GM21717 (cell line): ENCODE data around the gene P3H4.

Source experiments
- ATAC-seq: cut with Tn5 transposase; IDR thresholded peaks from one replicate; pipeline ENCODE4 v1.9.1; 2021; ENCODE audit warnings: mild to moderate bottlenecking, moderate library complexity; ENCODE audit not compliant: unreplicated experiment

Gene P3H4

DNA sequence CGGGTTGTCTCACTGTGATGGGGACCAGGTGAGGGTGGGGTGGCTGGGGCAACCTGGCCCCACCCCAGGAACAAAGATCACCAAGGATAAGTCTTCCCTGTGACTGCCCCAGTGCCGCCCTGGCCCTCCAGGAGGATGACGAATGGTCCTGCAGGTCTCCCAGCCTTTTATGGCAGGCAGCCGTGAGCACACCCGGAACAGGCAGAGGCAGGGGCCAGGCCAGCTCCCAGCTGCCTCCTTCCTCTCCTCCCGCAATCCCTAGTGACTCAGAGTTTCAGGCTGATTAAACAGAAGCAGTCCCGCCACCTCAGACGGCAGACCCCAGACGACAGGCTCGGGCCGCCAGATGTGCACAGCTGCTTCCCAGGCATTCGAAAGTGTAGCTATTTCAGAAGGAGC lies 38.6 kb downstream of the P3H4 start:
- ATAC-seq = no peak

DNA sequence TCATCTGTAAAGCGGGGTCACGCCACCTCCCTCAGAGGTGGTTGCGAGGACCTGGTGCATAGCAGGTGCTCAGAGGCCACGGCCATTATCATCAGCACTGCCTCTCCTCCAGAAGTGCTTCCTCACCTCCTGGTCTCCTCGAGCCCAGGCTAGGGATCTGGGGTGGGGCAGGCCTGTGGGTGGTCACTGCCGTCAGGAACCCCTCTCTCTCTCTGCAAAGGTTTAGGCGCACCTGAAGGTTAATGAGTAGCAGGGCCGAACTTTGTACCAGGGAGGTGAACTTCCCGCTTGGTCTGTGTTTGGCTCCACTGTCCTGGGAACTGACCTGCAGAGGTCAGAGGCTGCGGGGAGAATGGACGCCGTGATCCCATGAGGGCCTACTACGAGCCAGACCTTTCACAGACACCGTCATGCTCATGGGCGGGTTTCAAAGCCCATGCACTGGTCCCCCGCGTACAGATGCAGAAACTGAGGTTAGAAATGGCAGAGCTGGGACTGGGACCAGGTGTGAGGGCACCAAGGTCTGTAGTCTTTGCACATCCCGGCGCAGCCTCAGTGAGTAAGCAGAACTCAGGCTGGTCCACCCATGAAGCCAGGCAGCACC lies 39.1 kb downstream of the P3H4 start:
- no peak for ATAC-seq

DNA sequence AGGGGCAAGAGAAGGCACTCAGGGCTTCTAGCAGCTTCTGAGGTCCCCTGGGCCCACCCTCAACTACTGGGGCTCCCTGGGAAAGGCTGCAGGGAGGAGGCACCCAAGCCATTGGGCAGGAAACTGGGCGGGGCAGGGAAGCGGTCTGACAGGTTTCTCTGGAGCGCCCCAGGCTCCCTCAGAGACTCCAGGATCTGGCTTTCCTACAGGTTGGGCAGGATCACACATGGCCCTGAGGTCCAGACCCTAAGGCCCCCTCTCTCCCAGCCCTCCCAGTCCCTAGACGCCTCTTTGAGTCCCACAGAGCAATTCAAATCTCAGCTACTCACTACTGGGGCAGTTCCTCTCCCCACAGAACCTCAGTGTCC lies 39.5 kb downstream of the P3H4 start:
- ATAC-seq = no peak

DNA sequence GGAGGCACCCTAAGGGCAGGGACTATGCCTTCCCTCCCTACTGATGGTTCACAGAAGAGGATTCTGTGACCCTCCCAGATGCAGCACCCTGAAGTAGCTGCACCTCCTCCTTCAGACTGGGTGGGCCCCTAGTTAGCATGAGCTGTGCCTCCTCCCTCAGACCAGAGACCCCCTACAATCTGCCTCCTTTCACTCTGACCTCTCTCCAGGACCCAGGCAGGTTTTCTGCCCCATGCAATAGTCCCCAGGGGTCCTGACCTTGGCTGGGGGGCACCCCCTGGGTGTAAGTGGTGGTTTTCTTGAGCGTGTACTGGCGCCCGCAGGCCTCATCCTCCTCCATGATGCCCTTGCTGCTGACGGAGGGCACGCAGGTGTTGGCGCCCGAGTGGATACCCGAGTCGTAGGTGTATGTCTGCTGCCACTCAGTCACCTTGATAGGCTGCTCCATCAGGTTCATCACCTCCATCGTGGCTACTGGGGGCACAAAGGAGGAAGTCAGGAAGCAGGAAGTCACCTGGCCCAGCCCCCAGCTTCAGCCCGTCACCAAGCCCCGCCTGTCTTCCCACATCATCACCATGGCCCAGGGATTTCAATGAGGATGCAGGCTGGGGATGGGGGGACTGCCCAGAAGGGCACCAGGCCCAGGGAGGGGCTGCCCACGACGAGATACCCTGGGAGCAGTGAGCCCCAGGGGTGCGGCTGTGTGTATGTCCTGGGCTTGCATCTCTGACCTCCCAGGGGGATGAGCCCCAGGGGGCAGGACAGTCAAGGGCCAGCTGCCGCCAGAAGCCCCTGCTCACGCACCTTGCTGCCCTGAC lies 40.2 kb downstream of the P3H4 start:
- no peak for ATAC-seq

DNA sequence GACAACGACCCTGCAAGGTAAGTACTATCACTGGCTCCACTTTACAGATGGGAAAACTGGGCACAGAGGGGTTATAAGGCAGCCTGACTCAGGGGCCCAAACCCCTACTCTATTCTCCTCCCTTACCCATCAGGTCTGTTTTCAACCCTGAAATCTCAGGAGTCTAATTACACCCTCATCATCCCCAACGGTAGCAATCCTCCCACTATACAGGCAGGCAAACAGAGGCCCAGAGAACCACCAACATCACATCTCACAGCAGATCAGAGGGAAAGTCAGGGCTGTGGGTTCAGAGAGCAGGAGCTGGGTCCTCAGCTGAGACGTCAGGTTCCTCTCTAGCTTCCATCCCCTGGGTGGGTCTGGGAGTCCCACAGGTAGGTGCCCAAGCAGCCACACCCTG lies 41.8 kb downstream of the P3H4 start:
- no peak for ATAC-seq

DNA sequence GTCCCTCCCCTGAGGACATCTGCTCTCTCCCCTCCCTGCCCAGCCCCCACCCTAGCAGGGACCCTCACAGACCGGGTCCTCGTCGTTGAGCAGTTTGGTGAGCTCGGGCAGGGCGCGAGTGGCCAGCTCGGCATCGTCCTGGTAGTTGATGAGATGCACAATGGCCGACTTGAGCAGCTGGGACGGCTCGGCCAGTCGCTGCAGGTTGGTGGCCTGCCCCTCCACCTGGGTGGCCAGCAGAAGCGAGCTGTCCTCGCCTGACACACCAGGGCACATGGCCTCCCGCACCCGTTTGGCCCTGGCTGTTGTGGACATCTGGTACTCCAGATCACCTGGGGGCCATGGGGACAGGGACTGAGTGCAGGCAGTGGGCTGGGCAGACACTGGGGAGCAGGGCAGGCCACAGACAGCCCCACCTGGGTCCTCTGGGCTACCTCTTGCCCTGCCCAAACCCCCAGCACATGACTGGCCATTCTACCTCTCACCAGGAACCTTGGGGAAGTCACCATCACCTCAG lies 42.3 kb downstream of the P3H4 start:
- ATAC-seq = no peak

DNA sequence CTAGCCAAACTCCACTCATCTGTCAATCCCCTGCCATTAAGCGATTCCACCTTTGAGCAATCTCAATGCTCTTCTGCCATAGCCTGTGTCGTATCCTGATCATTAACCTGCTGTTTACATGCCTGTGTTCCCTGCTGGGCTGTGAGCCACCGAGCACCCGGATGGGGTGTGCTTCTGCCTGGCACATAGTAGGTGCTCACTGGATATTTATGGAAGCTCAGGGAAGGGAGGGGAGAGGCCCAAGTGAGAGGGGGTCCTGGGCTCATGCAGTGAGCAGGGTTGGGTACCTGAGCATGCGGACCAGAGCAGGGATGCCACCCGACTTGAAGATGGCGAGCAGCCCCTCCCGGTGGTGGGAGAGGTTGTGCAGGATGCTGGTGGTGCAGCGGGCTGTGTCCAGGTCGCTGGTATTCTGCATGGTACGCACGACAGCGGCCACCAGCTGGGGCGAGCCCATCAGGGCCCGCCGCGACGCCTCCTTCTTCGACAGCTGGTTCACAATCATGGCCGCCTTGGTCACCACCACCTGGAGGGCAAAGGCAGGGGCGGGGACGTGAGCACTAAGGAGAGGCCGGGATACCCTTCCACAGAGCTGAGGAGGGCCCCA lies 43.0 kb downstream of the P3H4 start:
- ATAC-seq = no peak

DNA sequence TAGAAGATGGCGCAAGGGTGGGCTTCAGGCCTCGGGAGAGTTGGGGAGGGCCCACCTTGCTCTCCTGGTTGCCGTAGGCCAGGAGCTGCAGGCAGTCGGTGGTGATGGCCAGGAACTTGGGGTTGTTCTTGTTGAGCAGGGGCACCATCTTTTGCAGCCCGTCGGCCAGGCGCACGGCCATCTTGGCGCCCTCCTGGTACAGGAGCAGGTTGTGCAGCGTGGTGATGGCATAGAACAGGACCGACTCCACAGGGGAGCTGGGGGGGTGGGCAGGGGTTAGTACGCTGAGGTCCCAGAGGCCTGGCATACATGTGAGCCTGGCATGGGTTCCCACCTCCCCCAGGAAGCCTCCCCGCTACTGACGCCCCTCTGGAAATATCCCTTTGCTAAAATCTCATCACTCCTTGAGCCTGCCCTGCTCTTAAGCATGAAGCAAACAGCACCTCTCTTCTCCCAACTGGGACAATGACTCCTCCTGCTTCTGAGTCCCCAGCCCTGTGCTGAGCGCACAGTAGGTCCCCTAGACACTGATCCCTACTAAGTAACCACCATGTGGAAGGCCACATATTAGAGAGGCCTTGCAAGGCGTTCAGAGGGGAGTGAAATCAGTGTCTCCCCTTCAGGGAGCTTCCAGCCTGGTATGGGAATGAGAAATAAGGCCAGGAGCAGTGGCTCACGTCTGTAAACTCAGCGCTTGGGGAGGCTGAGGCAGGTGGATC lies 44.3 kb downstream of the P3H4 start:
- ATAC-seq = no peak

DNA sequence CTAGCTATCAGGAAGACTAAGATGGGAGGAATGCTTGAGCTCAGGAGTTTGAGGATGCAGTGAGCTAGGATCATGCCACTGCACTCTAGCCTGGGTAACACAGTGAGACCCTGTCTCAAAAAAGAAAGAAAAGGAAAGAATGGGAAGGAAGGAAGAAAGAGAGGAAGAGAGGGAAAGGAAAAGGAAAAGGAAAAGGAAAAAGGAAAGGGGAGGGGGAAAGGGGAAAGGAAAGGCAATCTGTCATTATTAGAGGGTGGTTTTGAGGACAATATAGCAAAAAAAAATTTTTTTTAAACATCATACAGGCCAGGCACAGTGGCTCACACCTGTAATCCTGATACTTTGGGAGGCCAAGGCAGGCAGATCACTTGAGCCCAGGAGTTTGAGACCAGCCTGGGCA lies 45.6 kb downstream of the P3H4 start:
- no peak for ATAC-seq

DNA sequence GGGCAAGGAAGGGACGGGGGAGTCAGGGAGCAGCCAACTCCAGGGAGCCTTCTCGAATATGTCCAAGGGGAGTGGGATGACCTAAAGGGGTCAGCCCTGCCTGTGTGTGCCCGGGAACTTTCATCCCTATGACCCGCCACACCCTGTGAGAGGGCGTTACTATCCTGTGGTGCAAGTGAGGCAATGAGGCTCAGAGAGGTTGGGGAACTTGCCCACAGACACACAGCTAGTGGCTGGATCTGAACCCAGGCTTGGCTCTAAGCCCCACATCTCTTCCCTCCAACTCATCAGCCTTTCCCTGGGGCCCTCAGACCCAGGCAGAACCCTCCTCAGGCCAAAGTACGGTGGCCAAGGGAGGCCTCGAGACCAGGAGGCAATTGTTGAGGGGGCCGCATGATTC lies 48.4 kb downstream of the P3H4 start:
- no peak for ATAC-seq

DNA sequence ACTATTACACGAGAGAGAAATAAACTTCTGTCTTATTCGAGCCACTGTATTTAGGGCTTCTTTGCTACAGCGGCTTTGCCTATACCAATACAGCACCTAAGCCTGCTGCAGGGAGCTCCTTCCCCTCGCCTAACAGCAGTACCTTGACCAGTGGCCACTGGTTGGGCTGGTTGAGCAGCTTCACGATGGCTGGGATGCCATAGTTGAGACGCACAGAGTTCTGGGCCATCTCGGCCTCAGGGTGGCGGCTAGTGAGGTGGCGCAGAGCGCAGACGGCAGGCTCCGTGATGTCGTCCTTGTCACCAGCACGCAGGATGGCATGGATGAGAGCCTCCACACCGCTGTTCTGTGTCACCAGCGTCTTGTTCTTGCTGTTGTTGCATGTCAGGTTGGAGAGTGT lies 48.9 kb downstream of the P3H4 start:
- no peak for ATAC-seq

DNA sequence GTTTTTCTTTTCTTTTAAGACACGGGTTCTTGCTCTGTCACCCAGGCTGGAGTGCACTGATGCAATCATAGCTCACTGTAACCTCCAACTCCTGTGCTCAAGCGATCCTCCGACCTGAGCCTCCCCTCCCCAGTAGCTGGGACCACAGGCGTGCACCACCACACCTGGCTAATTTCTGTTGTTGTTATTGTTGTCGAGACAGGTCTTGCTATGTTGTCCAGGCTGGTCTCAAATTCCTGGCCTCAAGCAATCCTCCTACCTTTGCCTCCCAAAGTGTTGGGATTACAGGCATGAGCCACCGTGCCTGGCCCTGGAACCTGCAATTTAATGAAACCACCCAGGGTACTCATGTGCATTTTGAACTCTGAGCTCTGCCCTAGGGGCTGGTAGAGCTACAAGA lies 49.4 kb downstream of the P3H4 start:
- no peak for ATAC-seq

DNA sequence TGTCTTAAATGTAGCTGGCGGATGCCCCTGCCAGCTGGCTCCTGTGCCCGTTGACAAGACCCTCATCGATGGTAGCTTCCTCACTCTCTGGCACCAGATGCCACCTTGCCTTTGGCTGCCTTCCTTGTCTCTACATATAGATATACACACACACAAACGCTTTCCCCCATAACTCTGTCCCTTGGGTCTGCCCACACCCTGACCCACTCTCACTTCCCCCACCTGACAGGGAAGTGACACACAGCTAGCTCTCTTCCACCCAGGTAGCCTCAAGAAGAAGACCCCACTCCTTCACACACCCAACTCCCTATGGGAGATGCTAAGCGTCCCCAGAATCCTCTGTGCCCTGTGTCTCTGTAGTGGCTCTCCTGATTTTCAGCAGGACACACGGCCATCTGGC lies 50.9 kb downstream of the P3H4 start:
- ATAC-seq = no peak

DNA sequence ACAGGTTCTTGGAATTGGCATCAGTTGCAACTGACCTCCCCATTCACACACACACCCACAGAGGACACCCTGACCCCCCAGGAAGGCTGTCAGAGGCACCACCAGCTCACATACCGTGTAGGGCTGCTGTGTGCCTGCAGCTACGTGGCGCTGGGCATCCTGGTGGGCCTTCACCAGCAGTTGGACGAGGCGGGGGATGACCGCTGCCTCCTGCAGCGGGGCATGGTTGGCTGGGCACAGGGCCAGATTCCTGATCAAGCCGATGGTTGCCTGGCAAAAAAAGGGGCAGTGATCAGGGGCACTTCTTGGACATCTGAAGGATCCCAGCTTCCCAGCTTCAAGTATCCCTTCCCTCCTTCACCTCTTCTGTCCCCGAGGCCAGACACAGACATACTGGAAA lies 53.1 kb downstream of the P3H4 start:
- no peak for ATAC-seq

DNA sequence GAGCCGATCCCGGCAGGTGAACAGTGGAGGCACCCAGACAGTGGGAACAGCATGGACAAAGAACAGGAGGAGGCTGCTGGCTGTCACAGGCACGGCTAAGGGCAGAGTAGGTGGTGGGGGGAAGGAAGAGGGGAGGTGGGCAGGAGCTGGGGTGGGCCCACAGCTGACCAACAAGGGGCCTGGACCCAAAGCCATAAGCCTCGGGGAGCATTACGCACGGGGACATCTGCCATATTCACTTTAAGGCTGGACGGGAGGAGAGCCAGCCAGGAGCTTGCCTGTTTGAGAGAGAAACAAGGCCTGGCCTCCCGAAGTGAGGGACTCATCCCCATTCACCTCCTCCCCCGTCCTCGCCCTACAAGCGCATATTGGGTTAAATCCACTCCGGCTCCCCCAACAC lies 57.7 kb downstream of the P3H4 start:
- no peak for ATAC-seq
